HepG2 (cell line): Measurements from ENCODE around the gene COPS3. TPM values are rescaled to one million over a fixed set of nuclear protein-coding genes. Genes with fewer than 3 reads are reported as not detected.

Experiments used
- AHR ChIP-seq: IDR thresholded peaks from 2 replicates; pipeline ENCODE4 v1.6.1; 2018; ENCODE audit warnings: missing genetic modification reagents, missing compliant biosample characterization
- EED ChIP-seq: sonication (generic); formaldehyde crosslinking; IDR thresholded peaks from 2 replicates; pipeline ENCODE4 v1.5.0; 2020; ENCODE audit warnings: mild to moderate bottlenecking, missing genetic modification reagents
- GTF2F1 ChIP-seq: fragments of 150-350 bp; IDR thresholded peaks from 2 replicates; pipeline ENCODE4 v1.6.1; 2014; ENCODE audit warnings: low read length
- POLR2A ChIP-seq, 2 experiments: IDR thresholded peaks; 2 replicates each; pipeline ENCODE4 v1.6.1; 2011; ENCODE audit warnings: low read depth in 2 of 2, low read length in 2 of 2, mild to moderate bottlenecking in 1 of 2, moderate library complexity in 1 of 2; ENCODE audit not compliant: insufficient read depth in 1 of 2
- RXRB ChIP-seq: IDR thresholded peaks from 2 replicates; pipeline ENCODE4 v1.6.1; 2016; ENCODE audit warnings: borderline replicate concordance, missing genetic modification reagents, missing compliant biosample characterization
- SMARCE1 ChIP-seq: fragments of 450-650 bp; IDR thresholded peaks from 2 replicates; pipeline ENCODE4 v1.6.1; 2017; ENCODE audit warnings: borderline replicate concordance
- ZBTB21 ChIP-seq: sonication (generic); formaldehyde crosslinking; IDR thresholded peaks from 2 replicates; pipeline ENCODE4 v1.4.0; 2020; ENCODE audit warnings: missing genetic modification reagents
- ZNF337 ChIP-seq: sonication (generic); formaldehyde crosslinking; IDR thresholded peaks from 2 replicates; pipeline ENCODE4 v1.5.1; 2020; ENCODE audit warnings: missing genetic modification reagents, low read depth, mild to moderate bottlenecking, borderline replicate concordance
- ZNF629 ChIP-seq: sonication (generic); formaldehyde crosslinking; conservative IDR thresholded peaks from 2 replicates; pipeline ENCODE4 v1.5.0; 2020; ENCODE audit warnings: missing genetic modification reagents
- polyA plus RNA-seq, 8 experiments: library from polyadenylated mRNA; depleted of rRNA in 3 of 8; stranded (reverse) in 7 of 8; unstranded in 1 of 8; fragments of >200 nt; fragmentation: Illumina TruSeq in 4 of 8; extraction: Trizol in 4 of 8; gene quantifications; 2 replicates each; pipeline versions ENCODE4 v1.2.1 to v1.2.3, GENCODE V29; 2011 to 2016; ENCODE audit warnings: low read depth in 4 of 8, missing spikeins in 1 of 8, mixed read lengths in 1 of 8; ENCODE audit not compliant: insufficient read depth in 1 of 8
- total RNA-seq, 5 experiments: library from RNA; depleted of rRNA; stranded (reverse); fragments of >200 nt; fragmentation: Illumina TruSeq; extraction: Trizol; gene quantifications; 2 replicates each; pipeline ENCODE4 v1.2.3, GENCODE V29; 2016; ENCODE audit warnings: low read depth in 1 of 5
- TF ChIP-seq, protein P1 (sequence below), 2 experiments: fragments of 450-650 bp in 1 of 2; sonication (generic) in 1 of 2; formaldehyde crosslinking in 1 of 2; IDR thresholded peaks; 2 replicates each; pipeline versions ENCODE4 v1.6.1 to v1.8.0; 2016 to 2022; ENCODE audit warnings: antibody characterized with exemption in 1 of 2, mild to moderate bottlenecking in 1 of 2, missing genetic modification reagents in 1 of 2
- TF ChIP-seq, protein P2 (sequence below): sonication (generic); formaldehyde crosslinking; IDR thresholded peaks from 2 replicates; pipeline ENCODE4 v1.5.0; 2020; ENCODE audit warnings: missing genetic modification reagents
- TF ChIP-seq, protein P3 (sequence below), 2 experiments: sonication (generic) in 1 of 2; formaldehyde crosslinking in 1 of 2; IDR thresholded peaks; 2 replicates each; pipeline versions ENCODE4 v1.4.0 to v1.6.1; 2016 to 2020; ENCODE audit warnings: borderline replicate concordance in 1 of 2, low read depth in 1 of 2, mild to moderate bottlenecking in 1 of 2, missing genetic modification reagents in 1 of 2

The COPS3 gene
- total and polyA plus RNA-seq, 2 of the 13 experiments (the other 11 are each of a cell fraction or from before 2014, with no cell fraction given) = 46.3 to 103 TPM

DNA sequence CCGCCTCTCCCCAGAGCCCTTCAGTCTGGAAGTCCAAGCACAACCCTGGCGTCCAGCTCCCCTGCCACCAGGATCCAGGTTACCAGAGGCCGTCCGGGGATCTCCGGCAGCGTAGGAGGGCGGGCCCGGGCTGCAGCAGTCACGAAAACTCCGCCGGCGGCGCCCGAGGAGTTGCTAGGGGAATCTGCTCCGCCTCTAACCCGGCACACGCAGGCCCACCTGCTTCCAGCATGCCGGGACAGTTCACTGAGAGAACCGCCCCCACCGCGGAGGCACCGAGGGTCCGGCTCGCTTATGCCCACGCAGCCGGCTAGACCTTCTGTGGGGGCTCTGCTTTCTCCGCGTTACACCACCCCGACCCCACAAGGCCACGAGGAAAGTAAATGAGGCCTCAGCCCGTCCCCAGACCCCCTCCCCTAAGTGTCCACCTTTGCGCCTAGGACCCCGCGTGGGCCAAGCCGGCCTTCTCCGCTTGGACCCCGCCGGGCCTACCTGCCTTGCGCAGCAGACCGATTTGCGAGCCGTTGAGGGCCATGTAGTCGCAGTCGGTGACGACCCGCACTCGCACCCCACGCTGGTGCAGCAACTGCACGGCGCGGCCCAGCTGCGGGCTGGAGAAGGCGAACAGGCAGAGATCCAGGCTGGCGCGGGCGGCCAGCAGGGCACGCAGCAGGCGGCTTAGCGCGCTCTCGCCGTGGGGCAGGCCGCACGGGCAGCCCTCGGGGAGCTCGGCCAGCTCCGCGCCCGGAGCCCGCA, 75.5 kb downstream of the COPS3 start (continued):
- TF ChIP-seq ZNF337 (no peak), ZBTB21 (CRISPR knock-in tag) (no peak), EED (no peak), ZNF629 (CRISPR knock-in tag) (0 out of 2 replicates have a peak, but pooled peaks have one; percentile 13), RXRB (CRISPR knock-in tag) (no peak), SMARCE1 (no peak), POLR2A (IDR thresholded peaks at IDR 0.05; ENCODE audit: insufficient read depth in 1 of 2, low read depth in 2 of 2, low read length in 2 of 2) (peak in 1 of 2 experiments; percentile 55; a peak in 2 of 4 replicates), AHR (0 out of 2 replicates have a peak, but pooled peaks have one; percentile 23), GTF2F1 (no peak)
- TF ChIP-seq, protein P1, sequence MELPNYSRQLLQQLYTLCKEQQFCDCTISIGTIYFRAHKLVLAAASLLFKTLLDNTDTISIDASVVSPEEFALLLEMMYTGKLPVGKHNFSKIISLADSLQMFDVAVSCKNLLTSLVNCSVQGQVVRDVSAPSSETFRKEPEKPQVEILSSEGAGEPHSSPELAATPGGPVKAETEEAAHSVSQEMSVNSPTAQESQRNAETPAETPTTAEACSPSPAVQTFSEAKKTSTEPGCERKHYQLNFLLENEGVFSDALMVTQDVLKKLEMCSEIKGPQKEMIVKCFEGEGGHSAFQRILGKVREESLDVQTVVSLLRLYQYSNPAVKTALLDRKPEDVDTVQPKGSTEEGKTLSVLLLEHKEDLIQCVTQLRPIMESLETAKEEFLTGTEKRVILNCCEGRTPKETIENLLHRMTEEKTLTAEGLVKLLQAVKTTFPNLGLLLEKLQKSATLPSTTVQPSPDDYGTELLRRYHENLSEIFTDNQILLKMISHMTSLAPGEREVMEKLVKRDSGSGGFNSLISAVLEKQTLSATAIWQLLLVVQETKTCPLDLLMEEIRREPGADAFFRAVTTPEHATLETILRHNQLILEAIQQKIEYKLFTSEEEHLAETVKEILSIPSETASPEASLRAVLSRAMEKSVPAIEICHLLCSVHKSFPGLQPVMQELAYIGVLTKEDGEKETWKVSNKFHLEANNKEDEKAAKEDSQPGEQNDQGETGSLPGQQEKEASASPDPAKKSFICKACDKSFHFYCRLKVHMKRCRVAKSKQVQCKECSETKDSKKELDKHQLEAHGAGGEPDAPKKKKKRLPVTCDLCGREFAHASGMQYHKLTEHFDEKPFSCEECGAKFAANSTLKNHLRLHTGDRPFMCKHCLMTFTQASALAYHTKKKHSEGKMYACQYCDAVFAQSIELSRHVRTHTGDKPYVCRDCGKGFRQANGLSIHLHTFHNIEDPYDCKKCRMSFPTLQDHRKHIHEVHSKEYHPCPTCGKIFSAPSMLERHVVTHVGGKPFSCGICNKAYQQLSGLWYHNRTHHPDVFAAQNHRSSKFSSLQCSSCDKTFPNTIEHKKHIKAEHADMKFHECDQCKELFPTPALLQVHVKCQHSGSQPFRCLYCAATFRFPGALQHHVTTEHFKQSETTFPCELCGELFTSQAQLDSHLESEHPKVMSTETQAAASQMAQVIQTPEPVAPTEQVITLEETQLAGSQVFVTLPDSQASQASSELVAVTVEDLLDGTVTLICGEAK (IDR thresholded peaks at IDR 0.05) = no peak
- TF ChIP-seq, protein P1 (CRISPR knock-in tag; IDR thresholded peaks at IDR 0.05) = no peak
- TF ChIP-seq, protein P2, sequence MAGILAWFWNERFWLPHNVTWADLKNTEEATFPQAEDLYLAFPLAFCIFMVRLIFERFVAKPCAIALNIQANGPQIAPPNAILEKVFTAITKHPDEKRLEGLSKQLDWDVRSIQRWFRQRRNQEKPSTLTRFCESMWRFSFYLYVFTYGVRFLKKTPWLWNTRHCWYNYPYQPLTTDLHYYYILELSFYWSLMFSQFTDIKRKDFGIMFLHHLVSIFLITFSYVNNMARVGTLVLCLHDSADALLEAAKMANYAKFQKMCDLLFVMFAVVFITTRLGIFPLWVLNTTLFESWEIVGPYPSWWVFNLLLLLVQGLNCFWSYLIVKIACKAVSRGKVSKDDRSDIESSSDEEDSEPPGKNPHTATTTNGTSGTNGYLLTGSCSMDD (CRISPR knock-in tag) = 0 out of 2 replicates have a peak, but pooled peaks have one; percentile 49
- TF ChIP-seq, protein P3, sequence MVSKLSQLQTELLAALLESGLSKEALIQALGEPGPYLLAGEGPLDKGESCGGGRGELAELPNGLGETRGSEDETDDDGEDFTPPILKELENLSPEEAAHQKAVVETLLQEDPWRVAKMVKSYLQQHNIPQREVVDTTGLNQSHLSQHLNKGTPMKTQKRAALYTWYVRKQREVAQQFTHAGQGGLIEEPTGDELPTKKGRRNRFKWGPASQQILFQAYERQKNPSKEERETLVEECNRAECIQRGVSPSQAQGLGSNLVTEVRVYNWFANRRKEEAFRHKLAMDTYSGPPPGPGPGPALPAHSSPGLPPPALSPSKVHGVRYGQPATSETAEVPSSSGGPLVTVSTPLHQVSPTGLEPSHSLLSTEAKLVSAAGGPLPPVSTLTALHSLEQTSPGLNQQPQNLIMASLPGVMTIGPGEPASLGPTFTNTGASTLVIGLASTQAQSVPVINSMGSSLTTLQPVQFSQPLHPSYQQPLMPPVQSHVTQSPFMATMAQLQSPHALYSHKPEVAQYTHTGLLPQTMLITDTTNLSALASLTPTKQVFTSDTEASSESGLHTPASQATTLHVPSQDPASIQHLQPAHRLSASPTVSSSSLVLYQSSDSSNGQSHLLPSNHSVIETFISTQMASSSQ (IDR thresholded peaks at IDR 0.05; ENCODE audit: low read depth) = no peak
- TF ChIP-seq, protein P3 (CRISPR knock-in tag; IDR thresholded peaks at IDR 0.05; ENCODE audit: borderline replicate concordance) = no peak
